CD4-positive, alpha-beta T cell treated with Interleukin-15 for 1 hour (primary cell): ENCODE results near the gene RNF175.
A peak's percentile ranks its signal among the peaks of the same experiment; 100 is the strongest.

Experiments
- DNase-seq: peaks from one replicate; pipeline ENCODE4 v3.0.0-alpha.2; 2020

The RNF175 gene

GRCh38 chr4:153741541-153741940, 18.3 kb downstream of the RNF175 start:
- DNase-seq, result no peak

GRCh38 chr4:153735906-153736461, 23.8 kb downstream of the RNF175 start:
- DNase-seq, result no peak

- DNase-seq, result no peak
Observed at GRCh38 chr4:153733751-153734448, 25.9 kb downstream of the RNF175 start.

DNA sequence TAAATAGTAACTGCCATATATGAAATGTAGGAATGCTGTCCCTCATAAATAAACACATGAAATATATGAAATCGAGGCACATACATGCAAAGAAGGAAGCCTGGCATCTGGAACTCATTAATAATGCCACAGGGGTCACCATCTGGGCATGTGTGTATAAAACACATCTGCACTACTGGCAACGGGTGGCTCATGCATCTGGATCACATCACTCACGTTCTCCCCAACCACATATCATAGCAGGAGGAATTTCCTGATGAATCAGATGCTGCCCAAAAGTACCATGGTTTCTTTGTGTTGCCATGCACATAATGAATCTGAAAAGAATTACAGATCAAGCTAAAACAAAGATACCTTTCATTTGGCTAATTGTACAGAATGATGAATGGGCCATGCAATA, 28.6 kb downstream of the RNF175 start:
- DNase-seq, result no peak

DNA sequence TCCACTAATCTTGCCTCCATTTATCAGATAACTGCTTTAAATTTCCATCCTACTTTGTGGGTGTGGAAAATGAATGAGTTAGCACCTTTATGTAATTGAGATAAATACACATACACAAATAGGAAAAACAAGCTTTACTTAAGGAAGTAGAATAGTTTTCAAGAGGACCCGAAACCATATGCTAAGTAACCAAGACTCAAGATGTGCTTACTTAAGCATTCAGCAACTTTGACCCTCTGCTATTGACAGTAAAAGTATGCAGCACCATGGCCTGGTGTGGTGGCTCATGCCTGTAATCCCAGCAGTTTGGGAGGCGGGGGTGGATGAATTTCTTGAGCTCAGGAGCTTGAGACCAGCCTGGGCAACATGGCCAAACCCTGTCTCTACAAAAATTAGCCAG, 29.9 kb downstream of the RNF175 start:
- DNase-seq, result no peak

GRCh38 chr4:153728660-153729059, 31.2 kb downstream of the RNF175 start:
- DNase-seq, result no peak

GRCh38 chr4:153728151-153728550, 31.7 kb downstream of the RNF175 start:
- no peak for DNase-seq

DNA sequence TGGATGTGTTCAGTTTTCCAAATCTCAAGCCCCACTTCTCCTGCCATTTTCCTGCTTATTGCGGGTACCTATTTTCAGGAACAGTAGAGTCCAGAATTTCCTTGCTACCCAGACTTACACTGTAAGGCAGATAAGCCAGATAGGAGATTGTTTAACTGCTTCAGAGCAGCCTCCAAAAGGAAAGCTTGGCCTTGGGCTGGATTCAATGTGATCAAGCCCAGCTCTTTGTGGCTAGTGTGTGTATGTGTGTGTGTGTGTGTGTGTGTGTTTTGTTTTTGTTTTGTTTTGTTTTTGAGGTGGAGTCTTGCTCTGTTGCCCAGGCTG, 34.0 kb downstream of the RNF175 start:
- DNase-seq, result no peak

DNA sequence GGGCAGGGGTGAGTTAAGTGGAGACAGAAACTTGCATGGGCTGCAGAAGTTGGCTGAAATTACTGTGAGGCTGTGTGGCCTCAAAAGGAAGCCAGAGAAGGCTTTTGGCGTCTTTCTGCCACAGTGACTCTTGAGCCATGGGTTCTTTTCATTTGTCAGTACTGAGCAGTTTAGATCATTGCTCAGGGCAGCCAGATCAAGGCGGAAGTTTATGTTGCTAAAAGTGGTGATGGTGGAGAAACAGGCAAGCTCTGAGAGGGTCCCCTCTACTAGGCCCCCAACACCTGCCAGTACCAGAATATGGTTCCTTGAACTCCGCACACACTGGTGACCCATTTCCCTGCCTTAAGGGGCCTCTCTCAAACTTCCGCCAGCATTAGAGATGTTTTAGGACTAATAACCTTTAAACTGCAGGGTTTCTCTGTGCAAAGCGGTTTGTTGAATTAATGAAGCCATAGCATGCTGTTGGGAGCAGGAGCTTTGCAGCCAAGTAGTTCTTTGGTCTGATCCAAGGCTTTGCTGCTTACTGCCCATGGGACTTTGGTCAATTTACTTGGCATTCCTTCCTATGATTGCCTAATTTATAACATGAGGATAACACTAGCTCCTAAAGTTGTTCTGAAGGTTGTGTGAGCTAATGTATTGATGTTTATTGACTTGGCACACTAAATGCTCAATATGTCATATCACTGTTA, 34.5 kb downstream of the RNF175 start:
- no peak for DNase-seq

DNA sequence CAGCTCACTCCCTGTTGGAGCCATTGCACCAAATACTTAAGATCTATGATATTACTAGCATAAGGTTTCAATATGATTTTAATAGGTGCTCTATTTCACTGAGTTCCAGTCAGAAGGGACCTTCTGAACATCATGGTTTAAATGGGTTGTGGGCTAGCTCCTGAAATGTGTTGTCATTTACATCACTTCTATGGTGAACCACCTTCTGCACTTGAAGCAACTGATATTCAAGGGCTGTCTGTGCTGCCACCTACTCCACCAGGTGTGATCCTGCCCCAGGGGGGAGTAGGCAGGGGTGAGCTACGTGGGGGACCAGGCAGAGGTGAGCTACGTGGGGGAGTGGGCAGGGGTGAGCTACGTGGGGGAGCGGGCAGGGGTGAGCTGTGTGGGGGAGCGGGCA, 35.2 kb downstream of the RNF175 start:
- DNase-seq, result no peak

DNA sequence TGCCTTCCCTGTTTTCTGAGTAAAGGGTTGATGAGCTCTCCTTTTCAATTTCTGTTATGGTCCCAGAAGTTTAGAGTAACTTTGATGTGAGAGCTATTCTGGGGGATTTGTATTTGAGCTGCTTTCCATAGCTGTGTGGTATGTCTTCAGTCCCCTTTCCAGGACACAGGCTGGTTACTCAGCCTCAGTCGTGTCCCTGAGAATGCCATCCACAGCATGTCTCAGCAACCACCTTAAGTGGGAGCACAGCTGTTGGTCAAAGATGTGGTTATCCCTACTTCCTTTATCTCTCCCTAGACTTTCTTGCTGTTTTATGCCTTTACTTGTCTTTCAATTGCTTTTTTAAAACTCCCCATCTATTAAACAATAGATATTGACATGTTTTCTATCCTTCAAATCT, 37.8 kb downstream of the RNF175 start:
- no peak for DNase-seq

- DNase-seq, result no peak
Observed at GRCh38 chr4:153713866-153714646, 45.8 kb downstream of the RNF175 start.

- no peak for DNase-seq
Observed at GRCh38 chr4:153710681-153711080, 49.1 kb downstream of the RNF175 start.

GRCh38 chr4:153706519-153706918, 53.3 kb downstream of the RNF175 start:
- no peak for DNase-seq

GRCh38 chr4:153705743-153706468, 53.9 kb downstream of the RNF175 start:
- no peak for DNase-seq

- no peak for DNase-seq
Observed at GRCh38 chr4:153704522-153704921, 55.3 kb downstream of the RNF175 start.

- no peak for DNase-seq
Observed at GRCh38 chr4:153684971-153685371, 74.9 kb downstream of the RNF175 start.

- peak; percentile 79 for DNase-seq
Observed at GRCh38 chr4:153684182-153684970, 75.4 kb downstream of the RNF175 start, which contains the start of gene TLR2. TSS of gene TLR2 (plus strand) at chr4:153684280. CDS start at chr4:153702908, 18,628 bp downstream.

GRCh38 chr4:153683763-153684181, 76.1 kb downstream of the RNF175 start:
- no peak for DNase-seq

DNA sequence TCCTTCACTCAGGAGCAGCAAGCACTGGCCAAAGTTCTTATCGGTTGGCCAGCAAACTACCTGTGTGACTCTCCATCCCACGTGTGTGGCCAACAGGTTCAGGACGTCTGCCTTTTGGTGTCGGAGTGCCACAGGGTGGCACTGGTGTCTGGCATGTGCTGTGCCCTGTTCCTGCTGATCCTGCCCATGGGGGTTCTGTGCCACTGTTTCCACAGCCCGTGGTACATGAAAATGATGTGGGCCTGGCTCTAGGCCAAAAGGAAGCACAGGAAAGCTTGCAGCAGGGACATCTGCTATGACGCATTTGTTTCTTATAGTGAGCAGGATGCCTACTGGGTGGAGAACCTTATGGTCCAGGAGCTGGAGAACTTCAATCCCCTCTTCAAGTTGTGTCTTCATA, 80.3 kb downstream of the RNF175 start:
- DNase-seq, result peak; percentile 63

DNA sequence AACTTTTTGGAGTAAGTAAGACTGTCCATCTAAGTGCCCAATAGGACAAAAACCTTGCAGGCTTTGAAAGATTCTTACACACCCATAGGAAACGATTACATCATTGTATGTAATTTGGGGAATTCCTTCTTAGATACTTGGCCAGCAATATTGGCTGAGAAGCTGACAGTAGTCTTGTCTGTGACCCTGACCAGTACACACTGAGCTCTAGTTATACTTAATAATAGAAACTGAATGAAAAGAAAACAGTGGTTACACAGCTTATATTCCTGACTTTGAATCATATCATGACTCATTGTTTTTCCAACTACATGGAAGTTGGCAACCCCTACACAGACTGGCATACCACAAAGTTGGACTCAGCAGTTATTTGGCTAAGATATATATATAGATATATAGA, 82.8 kb downstream of the RNF175 start:
- no peak for DNase-seq

- no peak for DNase-seq
Observed at GRCh38 chr4:153676486-153676885, 83.3 kb downstream of the RNF175 start.
